AG04449 (cell line): Measurements from ENCODE around the gene PALLD.
"Not testable (repeated sequence)": the region's sequence is repeated elsewhere in the genome, so short reads cannot be mapped to it uniquely, and the experiment has no call there.

Experiments used
- CTCF ChIA-PET: fragments of 350-600 bp; formaldehyde crosslinking; extraction: SDS; loops from one replicate; lab custom pipeline; 2021; ENCODE audit warnings: antibody characterized with exemption; lab: Yijun Ruan, JAX
- POLR2A ChIA-PET: fragments of 400-600, 350-600 bp; formaldehyde crosslinking; extraction: SDS; loops from one replicate; lab custom pipeline; 2020; ENCODE audit warnings: antibody characterized with exemption, inconsistent platforms; lab: Yijun Ruan, JAX
- DNase-seq: peaks from one replicate; pipeline ENCODE4 v3.0.0-alpha.2; 2010; ENCODE audit warnings: low read depth, low spot score
- H3K4me3 ChIP-seq: 2 replicates; pipeline ENCODE4 v1.5.1; 2011; ENCODE audit warnings: low read depth, mild to moderate bottlenecking, control low read depth, low read length
- CTCF ChIP-seq: IDR thresholded peaks from one replicate; pipeline ENCODE4 v1.5.1; 2011; ENCODE audit warnings: mild to moderate bottlenecking, moderate library complexity, low read length, control low read depth, inconsistent platforms; ENCODE audit not compliant: insufficient read depth; ENCODE audit errors: missing control alignments

The PALLD gene

DNA sequence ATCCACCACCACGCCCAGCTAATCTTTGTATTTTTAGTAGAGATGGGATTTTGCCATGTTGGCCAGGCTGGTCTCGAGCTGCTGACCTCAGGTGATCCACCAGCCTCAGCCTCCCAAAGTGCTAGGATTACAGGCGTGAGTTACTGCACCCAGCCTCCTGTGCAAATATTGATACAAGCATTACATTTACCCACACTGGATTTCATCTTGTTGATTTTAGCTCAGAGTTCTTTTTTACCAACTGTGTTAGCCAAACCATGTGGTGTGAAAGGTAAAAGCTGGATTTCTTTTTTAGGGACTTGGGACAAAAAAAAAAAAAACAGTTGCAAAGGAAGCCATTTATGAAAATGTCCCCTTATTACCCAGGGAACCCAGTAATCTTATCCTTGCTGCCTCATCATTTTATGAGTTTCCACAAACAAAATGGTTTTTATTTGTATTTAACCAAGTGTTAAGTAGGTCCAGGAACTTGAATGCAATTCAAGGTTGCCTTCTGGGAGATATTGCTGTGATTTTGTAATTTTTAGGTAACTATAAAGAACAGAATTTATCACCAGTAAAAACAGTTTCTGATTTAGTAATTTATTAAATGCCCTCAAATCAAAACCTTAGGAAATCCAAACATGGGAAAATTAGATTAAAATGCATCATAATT, 202.5 kb downstream of the PALLD start:
- CTCF ChIA-PET, result interaction anchor here (2.4 to 3.0 kb wide), 2 partner anchors 10 to 12 kb away, joined by 7 to 14 read pairs; no protein-coding TSS in a partner anchor
- H3K4me3 ChIP-seq, result no peak overlapping the region
- POLR2A ChIA-PET, result no interaction called here
- TF ChIP-seq CTCF, result no peak
- DNase-seq, result no peak

DNA sequence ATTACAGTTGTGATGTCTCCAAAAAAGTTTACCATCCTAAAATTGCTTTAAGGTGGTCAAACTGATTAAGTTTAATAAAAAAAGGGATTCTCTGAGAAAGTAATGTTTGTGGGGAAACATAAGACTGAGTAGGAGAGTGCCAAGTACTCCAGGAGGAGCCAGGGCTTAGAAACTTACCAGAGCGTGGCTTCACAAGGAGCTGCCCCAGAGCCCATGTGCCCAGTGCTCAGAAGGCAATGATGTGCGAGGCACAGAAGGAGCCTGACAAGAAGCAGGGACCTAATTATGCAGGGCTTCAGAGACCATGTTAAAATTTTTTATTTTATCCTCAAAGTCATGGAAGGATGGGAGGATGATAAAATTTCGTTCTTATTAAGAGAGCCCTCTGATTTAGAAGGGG, 204.2 kb downstream of the PALLD start:
- ChIA-PET CTCF (interaction anchor here (0.7 to 3.0 kb wide), 3 partner anchors 8 to 52 kb away, joined by 3 to 14 read pairs (median 7); no protein-coding TSS in a partner anchor), POLR2A (no interaction called here)
- no peak for TF ChIP-seq CTCF
- DNase-seq, result no peak
- no peak overlapping the region for H3K4me3 ChIP-seq

DNA sequence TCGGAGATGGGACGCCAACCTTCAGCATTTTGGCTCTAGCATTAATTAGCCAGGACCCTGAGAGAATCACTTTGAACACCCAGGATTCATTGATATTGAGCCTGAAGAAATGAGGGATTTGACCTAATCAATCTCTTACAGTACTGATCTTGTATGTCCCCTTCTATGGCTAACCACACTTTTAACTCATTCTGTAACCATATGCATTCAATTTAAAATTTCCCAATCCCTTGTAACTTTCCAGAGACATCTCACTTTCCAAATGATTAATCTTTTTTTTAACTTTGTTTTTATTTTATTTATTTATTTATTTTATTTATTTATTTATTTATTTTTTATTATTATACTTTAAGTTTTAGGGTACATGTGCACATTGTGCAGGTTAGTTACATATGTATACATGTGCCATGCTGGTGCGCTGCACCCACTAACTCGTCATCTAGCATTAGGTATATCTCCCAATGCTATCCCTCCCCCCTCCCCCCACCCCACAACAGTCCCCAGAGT, 205.8 kb downstream of the PALLD start:
- H3K4me3 ChIP-seq, DNase-seq, POLR2A ChIA-PET: not testable (repeated sequence)
- CTCF ChIA-PET, result interaction anchor here (1.1 to 1.4 kb wide), 2 partner anchors 8 to 10 kb away, joined by 3 to 5 read pairs; no protein-coding TSS in a partner anchor

GRCh38 chr4:168705121-168705520, 208.3 kb downstream of the PALLD start:
- DNase-seq, result no peak
- TF ChIP-seq CTCF, result no peak
- CTCF ChIA-PET, result no interaction called here
- no peak overlapping the region for H3K4me3 ChIP-seq
- POLR2A ChIA-PET, result no interaction called here

GRCh38 chr4:168707205-168707604, 210.4 kb downstream of the PALLD start:
- CTCF ChIA-PET, result interaction anchor here (1.3 to 8.1 kb wide), 3 partner anchors 11 to 214 kb away, joined by 4 to 120 read pairs (median 6); no protein-coding TSS in a partner anchor
- DNase-seq, result no peak
- no peak overlapping the region for H3K4me3 ChIP-seq
- no peak for TF ChIP-seq CTCF
- POLR2A ChIA-PET, result no interaction called here

GRCh38 chr4:168708108-168708507, 211.3 kb downstream of the PALLD start:
- ChIA-PET POLR2A (no interaction called here), CTCF (interaction anchor here (0.6 to 8.1 kb wide), 12 partner anchors 8 to 525 kb away, joined by 3 to 120 read pairs (median 4); no protein-coding TSS in a partner anchor)
- no peak for DNase-seq
- no peak overlapping the region for H3K4me3 ChIP-seq
- TF ChIP-seq CTCF, result no peak
